GM12891 (cell line): ENCODE measurements around the gene TIRAP.

Experiments
- POLR2A ChIP-seq: IDR thresholded peaks from 2 replicates; pipeline ENCODE4 v1.6.1; 2011; ENCODE audit warnings: low read depth, low read length, control low read depth
- POLR2AphosphoS5 ChIP-seq: IDR thresholded peaks from 2 replicates; pipeline ENCODE4 v1.6.1; 2011; ENCODE audit warnings: low read depth, low read length, control low read depth
- POU2F2 ChIP-seq: IDR thresholded peaks from 2 replicates; pipeline ENCODE4 v1.6.1; 2011; ENCODE audit warnings: low read depth, mild to moderate bottlenecking, control low read depth, low read length, moderate library complexity
- TAF1 ChIP-seq: IDR thresholded peaks from 2 replicates; pipeline ENCODE4 v1.6.1; 2011; ENCODE audit warnings: low read depth, low read length, control low read depth

- peak; percentile 55; the same call in 1 of the 2 replicates for TF ChIP-seq POLR2A
- TF ChIP-seq POLR2AphosphoS5 = peak; percentile 81
- TF ChIP-seq POU2F2 = no peak
- TF ChIP-seq TAF1 = no peak
Observed at GRCh38 chr11:126262216-126262615, 20.7 kb upstream of the TIRAP start.
